CD14-positive monocyte (primary cell): Measurements from ENCODE around the gene SNX32. TPM values are rescaled to one million over a fixed set of nuclear protein-coding genes. Genes with fewer than 3 reads are reported as not detected.
A peak's percentile ranks its signal among the peaks of the same experiment; 100 is the strongest.

ENCODE experiments used
- DNase-seq, 3 donors: peaks; one replicate each; pipeline ENCODE4 v3.0.0-alpha.2; 2011 to 2022
- H2AFZ ChIP-seq: 2 replicates; pipeline ENCODE4 v1.6.0; 2012; ENCODE audit warnings: mild to moderate bottlenecking, low read depth, low read length, inconsistent platforms; ENCODE audit not compliant: insufficient read depth, poor library complexity, severe bottlenecking
- H3K27ac ChIP-seq, 2 donors: 1 replicate in 1 of 2; 2 replicates in 1 of 2; pipeline ENCODE4 v1.5.1; 2012 to 2013; ENCODE audit warnings: low read length in 2 of 2, control low read depth in 1 of 2, inconsistent platforms in 1 of 2, low read depth in 1 of 2, mild to moderate bottlenecking in 1 of 2
- H3K27me3 ChIP-seq, 2 donors: one replicate each; pipeline versions ENCODE4 v1.6.0 to v1.6.1; 2011 to 2013; ENCODE audit warnings: low read length in 2 of 2; ENCODE audit not compliant: control insufficient read depth in 2 of 2, insufficient read depth in 2 of 2
- H3K36me3 ChIP-seq, 2 donors: replicated peaks in 1 of 2; 1 replicate in 1 of 2; 2 replicates in 1 of 2; pipeline versions ENCODE4 v1.5.1 to v1.6.1; 2012 to 2013; ENCODE audit warnings: low read length in 2 of 2, control low read depth in 1 of 2, inconsistent platforms in 1 of 2, mild to moderate bottlenecking in 1 of 2; ENCODE audit not compliant: insufficient read depth in 2 of 2, control insufficient read depth in 1 of 2
- H3K4me1 ChIP-seq, 2 donors: 1 replicate in 1 of 2; 2 replicates in 1 of 2; pipeline versions ENCODE4 v1.5.1 to v1.6.1; 2012 to 2013; ENCODE audit warnings: low read length in 2 of 2, control low read depth in 1 of 2, inconsistent platforms in 1 of 2, mild to moderate bottlenecking in 1 of 2, moderate library complexity in 1 of 2; ENCODE audit not compliant: insufficient read depth in 2 of 2, control insufficient read depth in 1 of 2
- H3K4me2 ChIP-seq: replicated peaks from 2 replicates; pipeline ENCODE3; 2012; ENCODE audit warnings: low read length, moderate library complexity, mild to moderate bottlenecking; ENCODE audit not compliant: poor library complexity, severe bottlenecking; ENCODE audit errors: extremely low read depth
- H3K4me3 ChIP-seq, 3 experiments: fragments of 200-600 bp in 1 of 3; sonication (generic) in 1 of 3; replicated peaks in 1 of 3; 1 replicate in 2 of 3; 2 replicates in 1 of 3; pipeline ENCODE4 v1.5.1; 2011 to 2013; ENCODE audit warnings: low read length in 3 of 3, mild to moderate bottlenecking in 3 of 3, control low read depth in 2 of 3, low read depth in 2 of 3, inconsistent platforms in 1 of 3, moderate library complexity in 1 of 3
- H3K79me2 ChIP-seq: 2 replicates; pipeline ENCODE4 v1.6.0; 2012; ENCODE audit warnings: mild to moderate bottlenecking, control low read depth, inconsistent platforms, low read length, moderate library complexity; ENCODE audit not compliant: insufficient read depth
- H3K9ac ChIP-seq: 2 replicates; pipeline ENCODE4 v1.6.0; 2017; ENCODE audit warnings: low read length, mild to moderate bottlenecking; ENCODE audit not compliant: insufficient read depth, poor library complexity, severe bottlenecking
- H3K9me3 ChIP-seq, 2 donors: replicated peaks in 1 of 2; 1 replicate in 1 of 2; 2 replicates in 1 of 2; pipeline versions ENCODE4 v1.5.1 to v1.6.1; 2012 to 2013; ENCODE audit warnings: low read length in 2 of 2, control low read depth in 1 of 2; ENCODE audit not compliant: control insufficient read depth in 1 of 2, insufficient read depth in 1 of 2
- H4K20me1 ChIP-seq: 2 replicates; pipeline ENCODE4 v1.6.0; 2012; ENCODE audit warnings: mild to moderate bottlenecking, low read length, control low read depth, moderate library complexity; ENCODE audit not compliant: insufficient read depth
- H3K27ac Mint-ChIP-seq, 7 donors: one replicate each; pipeline ENCODE4 v1.8.0; 2020; ENCODE audit warnings: mild to moderate bottlenecking in 7 of 7, mixed read lengths in 7 of 7, moderate library complexity in 6 of 7, inconsistent platforms in 2 of 7
- H3K27me3 Mint-ChIP-seq, 3 donors: one replicate each; pipeline ENCODE4 v1.8.0; 2021 to 2022; ENCODE audit warnings: low read depth in 3 of 3, mild to moderate bottlenecking in 3 of 3, mixed read lengths in 3 of 3, moderate library complexity in 3 of 3, inconsistent platforms in 1 of 3
- H3K36me3 Mint-ChIP-seq, 2 donors: one replicate each; pipeline ENCODE4 v1.8.0; 2020; ENCODE audit warnings: mixed read lengths in 2 of 2, inconsistent platforms in 1 of 2, mild to moderate bottlenecking in 1 of 2
- H3K4me1 Mint-ChIP-seq: one replicate; pipeline ENCODE4 v1.8.0; 2020; ENCODE audit warnings: mild to moderate bottlenecking, mixed read lengths
- H3K4me3 Mint-ChIP-seq, 2 donors: one replicate each; pipeline ENCODE4 v1.8.0; 2020; ENCODE audit warnings: mild to moderate bottlenecking in 2 of 2, mixed read lengths in 2 of 2, moderate library complexity in 1 of 2
- H3K9me3 Mint-ChIP-seq, 7 donors: one replicate each; pipeline ENCODE4 v1.8.0; 2020 to 2022; ENCODE audit warnings: mixed read lengths in 7 of 7, mild to moderate bottlenecking in 6 of 7, moderate library complexity in 6 of 7, inconsistent platforms in 2 of 7
- WGBS: methylation state at CpG from one replicate; pipeline ENCODE4 v1.1.5; 2013; ENCODE audit warnings: missing lambda C conversion rate; ENCODE audit not compliant: insufficient coverage; 5-methylcytosine and 5-hydroxymethylcytosine counted together
- intact Hi-C, 2 donors: fragments of 100-400 bp; cut with micrococcal nuclease; formaldehyde crosslinking; loops; one replicate each; pipeline versions ENCODE4 v1.15.0 to v1.15.1; 2023
- polyA plus RNA-seq, 3 donors: library from polyadenylated mRNA; depleted of rRNA in 1 of 3; unstranded in 2 of 3; stranded (reverse) in 1 of 3; fragments of 300-500 nt in 2 of 3; fragments of >200 nt in 1 of 3; fragmentation: Illumina TruSeq in 2 of 3; gene quantifications; 1 replicate in 2 of 3; 2 replicates in 1 of 3; pipeline ENCODE4 v1.2.3, GENCODE V29; 2012 to 2021
- TF ChIP-seq, protein P1 (sequence below): fragments of 200-600 bp; IDR thresholded peaks from one replicate; pipeline ENCODE4 v1.8.0; 2022; ENCODE audit warnings: antibody characterized with exemption, mild to moderate bottlenecking

Gene SNX32
- polyA plus RNA-seq, 3 donors = 0.07 to 0.40 (median 0.12) TPM

DNA sequence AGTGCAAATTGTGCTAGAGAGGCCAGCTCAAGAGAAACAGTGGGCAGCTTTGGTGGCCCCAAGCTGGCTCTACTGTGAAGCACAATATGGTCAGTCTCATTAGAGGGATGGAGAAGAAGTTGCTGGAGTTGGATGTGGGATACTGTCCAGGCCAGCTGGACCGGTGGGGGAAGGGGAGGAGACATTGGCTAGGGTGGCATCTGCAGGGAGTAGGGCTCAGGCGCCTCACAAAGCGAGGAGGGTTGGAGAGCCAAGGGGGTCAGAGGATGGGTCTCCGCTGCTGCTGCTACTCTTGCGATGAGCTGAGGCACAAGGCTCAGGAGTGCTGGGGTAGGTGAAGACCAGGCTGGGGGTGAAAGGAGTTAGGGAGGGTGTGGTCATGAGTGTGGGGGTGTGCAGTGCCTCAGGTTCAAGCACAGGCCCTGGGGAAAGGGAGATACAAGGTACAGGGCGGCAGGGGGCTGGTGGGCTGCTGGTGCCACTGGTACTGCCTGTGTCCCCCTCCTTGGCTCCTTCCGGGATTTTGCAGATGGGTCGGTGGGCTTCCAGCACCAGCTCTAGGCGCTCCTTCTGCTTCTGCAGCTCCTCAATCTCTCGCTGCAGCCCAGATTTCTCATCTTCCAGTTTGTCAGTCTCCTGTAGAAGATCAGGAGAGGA is 59.0 kb downstream of the SNX32 start:
- Histone ChIP-seq H3K4me1 (peaks cover 59 to 68% of the 10 kb centered on the region in 2 donors), H3K27ac (peak overlapping the region in 1 of 2 donors; percentile 82), H3K79me2 (peaks cover 40% of the 10 kb centered on the region), H3K9ac (no peak overlapping the region), H4K20me1 (peaks cover 8% of the 10 kb centered on the region), H3K4me3 (peak overlapping the region in 1 of 3 experiments; percentile 75), H3K36me3 (peaks cover 0 to 5% of the 10 kb centered on the region in 2 donors), H3K27me3 (no peaks in the 10 kb centered on the region), H2AFZ (no peak overlapping the region), H3K9me3 (no peaks in the 10 kb centered on the region), H3K4me2 (peak overlapping the region; percentile 93)
- H3K4me3 Mint-ChIP-seq = peak overlapping the region; percentile 78 to 89
- H3K4me1 Mint-ChIP-seq = peaks cover 52% of the 10 kb centered on the region
- DNase-seq = no peak
- H3K27me3 Mint-ChIP-seq = peaks cover 0 to 7% (median 0%) of the 10 kb centered on the region in 3 donors
- intact Hi-C loops = no loop called here
- peak overlapping the region in 5 of 7 donors; percentile 65 to 94 (median 86) for H3K27ac Mint-ChIP-seq
- H3K36me3 Mint-ChIP-seq = peaks cover 16 to 19% of the 10 kb centered on the region in 2 donors
- H3K9me3 Mint-ChIP-seq = no peaks in the 10 kb centered on the region
- 68% methylated on average over 8 of the region's 10 CpGs for WGBS
- TF ChIP-seq, protein P1, sequence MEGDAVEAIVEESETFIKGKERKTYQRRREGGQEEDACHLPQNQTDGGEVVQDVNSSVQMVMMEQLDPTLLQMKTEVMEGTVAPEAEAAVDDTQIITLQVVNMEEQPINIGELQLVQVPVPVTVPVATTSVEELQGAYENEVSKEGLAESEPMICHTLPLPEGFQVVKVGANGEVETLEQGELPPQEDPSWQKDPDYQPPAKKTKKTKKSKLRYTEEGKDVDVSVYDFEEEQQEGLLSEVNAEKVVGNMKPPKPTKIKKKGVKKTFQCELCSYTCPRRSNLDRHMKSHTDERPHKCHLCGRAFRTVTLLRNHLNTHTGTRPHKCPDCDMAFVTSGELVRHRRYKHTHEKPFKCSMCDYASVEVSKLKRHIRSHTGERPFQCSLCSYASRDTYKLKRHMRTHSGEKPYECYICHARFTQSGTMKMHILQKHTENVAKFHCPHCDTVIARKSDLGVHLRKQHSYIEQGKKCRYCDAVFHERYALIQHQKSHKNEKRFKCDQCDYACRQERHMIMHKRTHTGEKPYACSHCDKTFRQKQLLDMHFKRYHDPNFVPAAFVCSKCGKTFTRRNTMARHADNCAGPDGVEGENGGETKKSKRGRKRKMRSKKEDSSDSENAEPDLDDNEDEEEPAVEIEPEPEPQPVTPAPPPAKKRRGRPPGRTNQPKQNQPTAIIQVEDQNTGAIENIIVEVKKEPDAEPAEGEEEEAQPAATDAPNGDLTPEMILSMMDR = no peak

- Mint-ChIP-seq H3K36me3 (peaks cover 16 to 19% of the 10 kb centered on the region in 2 donors), H3K27ac (peak overlapping the region; percentile 84 to 94 (median 92)), H3K4me1 (peaks cover 52% of the 10 kb centered on the region), H3K4me3 (peak overlapping the region; percentile 76 to 89), H3K27me3 (peaks cover 0 to 7% (median 0%) of the 10 kb centered on the region in 3 donors), H3K9me3 (no peaks in the 10 kb centered on the region)
- Histone ChIP-seq H3K79me2 (peaks cover 41% of the 10 kb centered on the region), H2AFZ (peak overlapping the region; percentile 2), H3K27ac (peak overlapping the region; percentile 78 to 82), H4K20me1 (peaks cover 8% of the 10 kb centered on the region), H3K4me3 (peak overlapping the region; percentile 22 to 75 (median 29)), H3K4me2 (peak overlapping the region; percentile 93), H3K27me3 (no peaks in the 10 kb centered on the region), H3K9ac (peak overlapping the region; percentile 45), H3K36me3 (peaks cover 0 to 5% of the 10 kb centered on the region in 2 donors), H3K4me1 (peaks cover 60 to 68% of the 10 kb centered on the region in 2 donors), H3K9me3 (no peaks in the 10 kb centered on the region)
- TF ChIP-seq, protein P1 = no peak
- intact Hi-C loops = no loop called here
- 3% methylated on average over 15 of the region's 16 CpGs for WGBS
- peak in 2 of 3 donors; percentile 58 to 65 for DNase-seq
Observed at GRCh38 chr11:65894034-65894591, 60.4 kb downstream of the SNX32 start.
